H4 (cell line): ENCODE measurements around the gene EXD3. TPM values are rescaled to one million over a fixed set of nuclear protein-coding genes. Genes with fewer than 3 reads are reported as not detected.

Source experiments
- DNase-seq: peaks from one replicate; pipeline ENCODE4 v3.0.0-alpha.2; 2015; ENCODE audit warnings: low spot score
- total RNA-seq: library from RNA; depleted of rRNA; stranded (reverse); fragments of >200 nt; shearing (Covaris generic); gene quantifications from 2 replicates; pipeline ENCODE4 v1.2.3, GENCODE V29; 2014

Gene EXD3
- total RNA-seq, 1 experiment from 2014 or later = 2.8 TPM

- no peak for DNase-seq
Observed at GRCh38 chr9:137432687-137433348, 9.9 kb upstream of the EXD3 start.

GRCh38 chr9:137431416-137431931, 8.5 kb upstream of the EXD3 start:
- DNase-seq = no peak

- no peak for DNase-seq
Observed at GRCh38 chr9:137430723-137431415, 7.9 kb upstream of the EXD3 start.

GRCh38 chr9:137429974-137430722, 7.2 kb upstream of the EXD3 start:
- DNase-seq = no peak

GRCh38 chr9:137429546-137429890, 6.6 kb upstream of the EXD3 start:
- DNase-seq = no peak

- DNase-seq = no peak
Observed at GRCh38 chr9:137428841-137429545, 6.0 kb upstream of the EXD3 start.

GRCh38 chr9:137428311-137428630, 5.3 kb upstream of the EXD3 start:
- DNase-seq = no peak

GRCh38 chr9:137427454-137428310, 4.7 kb upstream of the EXD3 start:
- no peak for DNase-seq

- no peak for DNase-seq
Observed at GRCh38 chr9:137426018-137426681, 3.2 kb upstream of the EXD3 start.

GRCh38 chr9:137423514-137424291, 741 bp upstream of the EXD3 start:
- no peak for DNase-seq

GRCh38 chr9:137421838-137422603, 941 bp downstream of the EXD3 start:
- no peak for DNase-seq

GRCh38 chr9:137417161-137418021, 5.6 kb downstream of the EXD3 start:
- no peak for DNase-seq

- DNase-seq = no peak
Observed at GRCh38 chr9:137416563-137417151, 6.3 kb downstream of the EXD3 start.

- DNase-seq = no peak
Observed at GRCh38 chr9:137416006-137416562, 6.9 kb downstream of the EXD3 start.

GRCh38 chr9:137415451-137415850, 7.5 kb downstream of the EXD3 start:
- DNase-seq = no peak

- no peak for DNase-seq
Observed at GRCh38 chr9:137412431-137412830, 10.5 kb downstream of the EXD3 start.

- DNase-seq = peak; percentile 96
Observed at GRCh38 chr9:137411645-137412380, 11.1 kb downstream of the EXD3 start.
